ENCODE data around the gene PDCD7.
"Not testable (repeated sequence)": the region's sequence is repeated elsewhere in the genome, so short reads cannot be mapped to it uniquely, and the experiment has no call there.

PDCD7 gene

DNA sequence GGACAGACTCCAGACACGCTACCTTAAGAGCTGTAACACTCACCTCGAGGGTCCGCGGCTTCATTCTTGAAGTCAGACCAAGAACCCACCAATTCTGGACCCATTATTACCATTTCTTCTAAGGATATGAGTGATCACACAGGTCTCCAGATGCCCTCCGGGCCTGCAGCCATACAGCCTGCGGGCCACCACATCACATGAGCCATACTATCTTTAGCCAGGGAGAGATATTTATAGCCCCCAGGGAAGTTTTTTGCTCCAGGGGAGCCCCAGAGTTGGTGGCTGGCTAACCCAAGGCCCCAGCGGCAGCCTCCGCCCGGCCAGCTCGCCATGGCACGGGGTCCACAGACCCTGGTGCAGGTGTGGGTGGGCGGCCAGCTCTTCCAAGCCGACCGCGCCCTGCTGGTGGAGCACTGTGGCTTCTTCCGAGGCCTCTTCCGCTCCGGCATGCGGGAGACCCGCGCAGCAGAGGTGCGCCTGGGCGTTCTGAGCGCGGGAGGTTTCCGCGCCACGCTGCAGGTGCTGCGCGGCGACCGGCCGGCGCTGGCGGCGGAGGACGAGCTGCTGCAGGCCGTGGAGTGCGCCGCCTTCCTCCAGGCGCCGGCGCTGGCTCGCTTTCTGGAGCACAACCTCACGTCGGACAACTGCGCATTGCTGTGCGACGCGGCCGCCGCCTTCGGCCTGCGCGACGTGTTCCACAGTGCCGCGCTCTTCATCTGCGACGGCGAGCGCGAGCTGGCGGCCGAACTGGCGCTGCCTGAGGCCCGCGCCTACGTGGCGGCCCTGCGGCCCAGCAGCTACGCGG is 56.9 kb downstream of the PDCD7 start, which contains the start of gene KBTBD13:
Gene KBTBD13, plus strand, starts transcription at position 261 of the 805 bp plus-strand sequence. Its CDS starts 70 bp downstream, at position 331.
- in situ Hi-C loops (cut with MboI; ENCODE audit: low sequenced_read_pairs) = no loop called here

GRCh38 chr15:65075607-65076395 is 57.8 kb downstream of the PDCD7 start:
- in situ Hi-C loops (cut with MboI; ENCODE audit: low sequenced_read_pairs) = not testable (repeated sequence)

DNA sequence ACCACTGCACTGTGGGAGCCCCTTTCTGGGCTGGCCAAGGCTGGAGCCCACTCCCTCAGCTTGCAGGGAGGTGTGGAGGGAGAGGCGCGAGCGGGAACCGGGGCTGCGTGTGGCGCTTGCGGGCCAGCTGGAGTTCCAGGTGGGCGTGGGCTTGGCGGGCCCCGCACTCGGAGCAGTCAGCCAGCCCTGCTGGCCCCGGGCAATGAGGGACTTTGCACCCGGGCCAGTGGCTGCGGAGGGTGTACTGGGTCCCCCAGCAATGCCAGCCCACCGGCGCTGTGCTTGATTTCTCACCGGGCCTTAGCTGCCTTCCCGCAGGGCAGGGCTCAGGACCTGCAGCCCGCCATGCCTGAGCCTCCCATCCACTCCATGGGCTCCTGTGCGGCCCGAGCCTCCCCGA is 58.7 kb downstream of the PDCD7 start:
- in situ Hi-C loops (cut with MboI; ENCODE audit: low sequenced_read_pairs) = not testable (repeated sequence)

DNA sequence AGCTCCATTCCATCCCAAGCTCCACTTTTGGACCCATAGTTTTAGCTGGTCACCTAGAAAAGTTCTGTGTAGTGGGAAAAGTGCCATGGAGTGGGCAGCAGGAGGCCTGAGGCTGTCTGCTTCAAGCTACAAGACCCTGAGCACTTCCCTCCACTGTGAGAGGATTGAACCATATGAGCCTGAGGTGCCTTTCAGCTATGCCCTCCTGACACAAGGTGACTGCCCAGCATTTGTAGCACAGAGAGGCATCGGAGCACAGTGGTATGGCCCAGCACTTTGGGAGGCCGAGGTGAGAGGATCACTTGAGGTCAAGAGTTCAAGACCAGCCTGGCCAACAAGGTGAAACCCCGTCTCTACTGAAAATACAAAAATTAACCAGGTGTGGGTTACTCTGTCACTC is 61.0 kb downstream of the PDCD7 start:
- in situ Hi-C loops (cut with MboI; ENCODE audit: low sequenced_read_pairs) = no loop called here

DNA sequence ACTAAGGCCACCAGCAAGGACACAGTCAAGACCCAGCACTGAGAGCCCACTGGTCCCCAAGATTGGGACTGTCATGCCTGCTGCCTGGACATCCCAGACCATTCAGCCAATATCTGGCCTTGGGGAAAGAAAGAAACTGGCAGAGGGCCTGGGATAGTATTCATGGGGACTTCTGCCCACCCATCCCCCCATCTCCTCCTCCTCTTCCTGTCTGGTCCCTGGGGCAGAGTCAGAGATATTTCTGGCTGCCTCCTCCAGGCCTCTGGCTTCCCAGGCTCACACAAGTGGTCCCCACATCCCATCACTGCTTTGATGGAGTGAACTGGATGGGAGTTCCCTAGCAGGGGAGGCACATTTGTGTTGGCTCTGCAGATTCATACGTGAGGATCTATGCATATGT is 61.6 kb downstream of the PDCD7 start:
- in situ Hi-C loops (cut with MboI; ENCODE audit: low sequenced_read_pairs) = no loop called here

DNA sequence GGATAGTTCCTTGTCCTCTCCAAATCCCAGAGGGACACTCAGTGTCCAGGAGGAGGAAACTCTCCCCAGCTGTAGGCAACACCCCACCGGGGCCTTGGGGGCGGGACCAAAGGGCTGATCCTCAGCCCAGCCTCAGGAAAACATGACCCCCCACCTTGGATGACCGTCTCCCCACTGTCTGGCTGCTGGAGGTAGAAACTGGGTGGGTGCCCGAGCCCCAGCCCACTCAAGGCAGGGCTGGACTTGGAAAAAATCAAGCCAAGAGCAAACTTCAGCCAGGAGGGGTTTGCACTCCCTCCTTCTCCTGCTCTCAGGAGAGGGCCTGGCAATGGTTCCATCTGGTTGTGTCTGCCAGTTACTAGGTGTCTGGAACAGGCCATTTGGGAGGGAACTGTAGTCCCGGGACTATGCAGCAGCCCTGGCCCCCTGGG is 62.2 kb downstream of the PDCD7 start:
- in situ Hi-C loops (cut with MboI; ENCODE audit: low sequenced_read_pairs) = no loop called here

DNA sequence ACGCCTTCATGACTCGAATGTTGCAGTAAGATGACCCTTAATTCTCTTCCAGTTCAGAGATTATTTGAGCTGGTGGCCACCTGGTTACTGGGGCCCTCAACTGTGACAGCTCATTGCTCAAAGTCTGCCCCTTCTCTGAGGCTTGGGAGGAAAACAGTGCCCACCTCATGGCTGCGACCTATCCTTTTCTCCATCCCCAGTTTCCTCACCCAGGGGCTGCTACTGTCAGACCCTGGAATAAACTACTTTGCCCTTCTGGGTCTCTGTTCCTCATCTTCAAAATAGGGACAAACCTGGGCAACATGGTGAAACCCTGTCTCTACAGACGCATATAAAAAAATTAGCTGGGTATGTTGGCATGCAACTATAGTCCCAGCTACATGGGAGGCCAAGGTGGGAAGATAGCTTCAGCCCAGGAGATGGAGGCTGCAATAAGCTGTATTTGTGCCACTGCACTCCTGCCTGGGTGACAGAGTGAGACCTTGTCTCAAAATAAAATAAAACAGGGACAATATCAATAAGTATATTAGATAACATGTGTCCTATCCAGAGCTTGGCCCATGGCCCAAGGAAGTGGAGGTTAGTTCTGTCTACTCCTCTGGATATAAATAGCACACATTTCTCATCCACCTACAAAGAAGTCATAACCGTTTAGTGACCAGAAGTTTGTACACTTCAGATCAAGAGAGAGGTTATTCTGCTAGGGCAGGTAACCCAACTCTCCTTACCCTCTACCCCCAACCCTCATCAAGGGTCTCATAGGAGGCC is 63.6 kb downstream of the PDCD7 start:
- in situ Hi-C loops (cut with MboI; ENCODE audit: low sequenced_read_pairs) = no loop called here

DNA sequence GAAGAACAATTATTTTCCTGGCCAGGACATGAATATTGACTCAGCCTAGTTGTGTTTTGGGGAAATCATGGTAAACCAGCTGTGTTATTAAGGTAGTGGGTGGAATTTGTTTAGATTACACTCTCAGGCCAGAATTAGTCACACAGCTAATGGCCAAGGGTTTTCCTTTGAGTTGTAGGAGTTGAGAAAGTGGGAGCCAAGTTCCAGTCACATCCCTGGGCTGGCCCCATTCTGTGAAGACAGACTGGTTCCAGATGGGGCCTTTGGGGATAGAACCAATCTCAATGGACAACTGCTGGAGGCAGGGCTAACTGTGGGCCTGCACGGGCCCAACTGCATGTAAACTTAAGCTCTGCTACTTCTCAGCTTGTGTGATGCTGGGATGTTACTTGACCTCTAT is 64.4 kb downstream of the PDCD7 start:
- in situ Hi-C loops (cut with MboI; ENCODE audit: low sequenced_read_pairs) = no loop called here

- in situ Hi-C loops (cut with MboI; ENCODE audit: low sequenced_read_pairs) = no loop called here
Observed at GRCh38 chr15:65068403-65068788, 65.2 kb downstream of the PDCD7 start.

- in situ Hi-C loops (cut with MboI; ENCODE audit: low sequenced_read_pairs) = no loop called here
Observed at GRCh38 chr15:65067645-65068402, 65.8 kb downstream of the PDCD7 start, which contains the start of gene RASL12. TSS of gene RASL12 (minus strand) at chr15:65067991. CDS start at chr15:65067835, 156 bp downstream.
